K562 (cell line): ENCODE data around the gene PTGR1. TPM values are rescaled to one million over a fixed set of nuclear protein-coding genes. Genes with fewer than 3 reads are reported as not detected.

Experiments used
- ATAC-seq: fragments of 200-7000 bp; cut with Tn5 transposase; 3 replicates; pipeline ENCODE4 v1.9.1; 2020; ENCODE audit warnings: moderate library complexity
- BruUV-seq: library from RNA; stranded (reverse); fragments of 400-500 nt; replicated peaks from 2 replicates; lab custom pipeline; 2021; lab: Mats Ljungman, UMichigan
- CTCF ChIA-PET: fragments of 300-600 bp; formaldehyde crosslinking; extraction: SDS; loops from one replicate; lab custom pipeline; 2021; ENCODE audit warnings: low intra/inter-chr PET ratio; lab: Yijun Ruan, JAX
- POLR2A ChIA-PET: fragments of 300-600, 350-650 bp; sonication (Branson Sonifier 250); formaldehyde crosslinking; extraction: SDS; loops from one replicate; lab custom pipeline; 2021; ENCODE audit warnings: antibody characterized with exemption, inconsistent platforms; lab: Yijun Ruan, JAX
- DNase-seq, 4 experiments: peaks; one replicate each; pipeline versions ENCODE4 v3.0.0 to v3.0.0-alpha.2; 2011 to 2018; ENCODE audit warnings: low spot score in 3 of 4, mixed read lengths in 3 of 4; ENCODE audit errors: extremely low read depth in 1 of 4
- FAIRE-seq: peaks from 2 replicates; lab custom pipeline; 2011; peaks lifted over from hg19 to GRCh38; lab: Jason Lieb, UNC
- H2AFZ ChIP-seq: 2 replicates; pipeline ENCODE4 v1.6.0; 2011; ENCODE audit warnings: low read depth, low read length, control low read depth, inconsistent platforms
- H3K27ac ChIP-seq: fragments of 200-600 bp; 3 replicates; pipeline ENCODE4 v1.8.0; 2011; ENCODE audit warnings: low read depth, mild to moderate bottlenecking, control low read depth, inconsistent platforms, low read length, moderate library complexity, mixed read lengths; ENCODE audit errors: extremely low read depth
- H3K27me3 ChIP-seq, 2 experiments: fragments of 300-600 bp in 1 of 2; 2 replicates in 1 of 2; 3 replicates in 1 of 2; pipeline versions ENCODE4 v1.6.0 to v1.8.0; 2011; ENCODE audit warnings: inconsistent platforms in 2 of 2, low read length in 2 of 2, mild to moderate bottlenecking in 1 of 2, mixed read lengths in 1 of 2, moderate library complexity in 1 of 2; ENCODE audit not compliant: control insufficient read depth in 2 of 2, insufficient read depth in 2 of 2
- H3K36me3 ChIP-seq: fragments of 300-600 bp; 3 replicates; pipeline ENCODE4 v1.8.0; 2011; ENCODE audit warnings: mild to moderate bottlenecking, low read length, inconsistent platforms; ENCODE audit not compliant: control insufficient read depth, insufficient read depth
- H3K4me1 ChIP-seq, 2 experiments: fragments of 200-600 bp in 1 of 2; replicated peaks in 1 of 2; 2 replicates in 1 of 2; 3 replicates in 1 of 2; pipeline versions ENCODE4 v1.5.1 to v1.8.0; 2011; ENCODE audit warnings: inconsistent platforms in 2 of 2, low read length in 2 of 2, mild to moderate bottlenecking in 1 of 2, mixed read lengths in 1 of 2, moderate library complexity in 1 of 2; ENCODE audit not compliant: control insufficient read depth in 2 of 2, insufficient read depth in 2 of 2
- H3K4me2 ChIP-seq: 2 replicates; pipeline ENCODE4 v1.6.1; 2011; ENCODE audit warnings: low read length, control low read depth, inconsistent platforms, mixed read lengths; ENCODE audit not compliant: insufficient read depth
- H3K4me3 ChIP-seq: fragments of 200-600 bp; sonication (generic), shearing (Covaris generic); 2 replicates; pipeline ENCODE4 v1.5.1; 2016; ENCODE audit warnings: control low read depth, inconsistent platforms
- H3K79me2 ChIP-seq: fragments of 200-600 bp; 3 replicates; pipeline ENCODE4 v1.8.0; 2011; ENCODE audit warnings: low read length, inconsistent platforms; ENCODE audit not compliant: control insufficient read depth, insufficient read depth
- H3K9ac ChIP-seq, 2 experiments: 2 replicates each; pipeline versions ENCODE4 v1.6.0 to v1.6.1; 2011; ENCODE audit warnings: low read depth in 2 of 2, low read length in 2 of 2, control low read depth in 1 of 2, inconsistent platforms in 1 of 2, mild to moderate bottlenecking in 1 of 2, mixed read lengths in 1 of 2; ENCODE audit not compliant: insufficient read depth in 1 of 2
- H3K9me1 ChIP-seq: one replicate; pipeline ENCODE4 v1.6.0; 2011; ENCODE audit warnings: inconsistent platforms, mild to moderate bottlenecking, low read length, moderate library complexity; ENCODE audit not compliant: control insufficient read depth, insufficient read depth
- H3K9me3 ChIP-seq: replicated peaks from 2 replicates; pipeline ENCODE4 v1.5.1; 2011; ENCODE audit warnings: low read depth, low read length, inconsistent platforms; ENCODE audit not compliant: control insufficient read depth, insufficient read depth
- H4K20me1 ChIP-seq: replicated peaks from 2 replicates; pipeline ENCODE4 v1.6.1; 2011; ENCODE audit warnings: low read length, inconsistent platforms, mixed read lengths; ENCODE audit not compliant: control insufficient read depth, insufficient read depth
- JUNB ChIP-seq: fragments of 450-650 bp; formaldehyde crosslinking; conservative IDR thresholded peaks from 2 replicates; pipeline ENCODE4 v1.4.0; 2020; ENCODE audit warnings: mild to moderate bottlenecking
- MCM5 ChIP-seq: fragments of 450-650 bp; IDR thresholded peaks from 2 replicates; pipeline ENCODE4 v1.6.1; 2016; ENCODE audit warnings: low read depth
- NCOA2 ChIP-seq, 2 experiments: fragments of 450-650 bp; IDR thresholded peaks; 2 replicates each; pipeline ENCODE4 v1.6.1; 2018; ENCODE audit warnings: mild to moderate bottlenecking in 2 of 2, moderate library complexity in 1 of 2; ENCODE audit not compliant: partially characterized antibody in 2 of 2
- NFXL1 ChIP-seq: fragments of 450-650 bp; formaldehyde crosslinking; IDR thresholded peaks from 2 replicates; pipeline ENCODE4 v1.4.0; 2021; ENCODE audit warnings: mild to moderate bottlenecking
- ZNF197 ChIP-seq: fragments of 200-800 bp; sonication (Bioruptor generic); IDR thresholded peaks from 2 replicates; pipeline ENCODE4 v1.6.1; 2016; ENCODE audit warnings: low read depth, missing genetic modification characterization, missing compliant biosample characterization
- ZNF75A ChIP-seq: fragments of 450-650 bp; formaldehyde crosslinking; IDR thresholded peaks from 2 replicates; pipeline ENCODE4 v1.4.0; 2020; ENCODE audit warnings: mild to moderate bottlenecking
- WGBS: fragments of 100-300 bp; shearing (Covaris generic); methylation state at CpG from one replicate; pipeline ENCODE4 v1.1.6; 2016; ENCODE audit warnings: low coverage, mixed read lengths; ENCODE audit not compliant: insufficient coverage; ENCODE audit errors: missing lambda C conversion rate; 5-methylcytosine and 5-hydroxymethylcytosine counted together
- in situ Hi-C: fragments of 300-500 bp; cut with MboI; formaldehyde crosslinking; loops from 4 replicates; pipeline ENCODE4 v1.15.0; 2018; ENCODE audit warnings: inconsistent platforms, mixed read lengths
- intact Hi-C: fragments of 100-400 bp; cut with micrococcal nuclease; formaldehyde crosslinking; loops from 2 replicates; pipeline ENCODE4 v1.14.2; 2022
- polyA plus RNA-seq, 8 experiments: library from polyadenylated mRNA; depleted of rRNA in 4 of 8; stranded (reverse) in 5 of 8; unstranded in 3 of 8; fragments of >200 nt; fragmentation: Nextera tagmentation in 2 of 8; fragmentation: Illumina TruSeq in 1 of 8; extraction: Ambion mirVana in 2 of 8; extraction: Trizol in 1 of 8; gene quantifications; 2 replicates each; pipeline versions ENCODE4 v1.2.1 to v1.2.3, GENCODE V29; 2011 to 2014; ENCODE audit warnings: inconsistent platforms in 1 of 8, missing spikeins in 1 of 8
- total RNA-seq, 7 experiments: library from RNA; depleted of rRNA in 6 of 7; stranded (reverse); fragments of >200 nt in 6 of 7; fragmentation: Illumina TruSeq in 2 of 7; extraction: Trizol in 2 of 7; gene quantifications; 2 replicates each; pipeline versions ENCODE4 v1.2.1 to v1.2.3, GENCODE V29; 2011 to 2021; ENCODE audit warnings: low replicate concordance in 1 of 7
- TF ChIP-seq, protein P1 (sequence below): sonication (generic); IDR thresholded peaks from 2 replicates; pipeline ENCODE4 v1.6.1; 2016
- TF ChIP-seq, protein P2 (sequence below): fragments of 450-650 bp; IDR thresholded peaks from 2 replicates; pipeline ENCODE4 v1.6.1; 2018; ENCODE audit warnings: mild to moderate bottlenecking, low read depth; ENCODE audit not compliant: partially characterized antibody
- TF ChIP-seq, protein P3 (sequence below): sonication (generic); formaldehyde crosslinking; IDR thresholded peaks from 2 replicates; pipeline ENCODE4 v1.8.0; 2022; ENCODE audit warnings: mild to moderate bottlenecking, missing genetic modification reagents, borderline replicate concordance
- TF ChIP-seq, protein P4 (sequence below): fragments of 250-450 bp; sonication (Bioruptor Pico); IDR thresholded peaks from 2 replicates; pipeline ENCODE4 v1.8.0; 2022; ENCODE audit warnings: moderate library complexity, mild to moderate bottlenecking, inconsistent platforms

PTGR1 gene
- total and polyA plus RNA-seq, 9 of the 15 experiments (the other 6 are each of a cell fraction or from before 2014, with no cell fraction given) = 0.22 TPM; not detected in 8

DNA sequence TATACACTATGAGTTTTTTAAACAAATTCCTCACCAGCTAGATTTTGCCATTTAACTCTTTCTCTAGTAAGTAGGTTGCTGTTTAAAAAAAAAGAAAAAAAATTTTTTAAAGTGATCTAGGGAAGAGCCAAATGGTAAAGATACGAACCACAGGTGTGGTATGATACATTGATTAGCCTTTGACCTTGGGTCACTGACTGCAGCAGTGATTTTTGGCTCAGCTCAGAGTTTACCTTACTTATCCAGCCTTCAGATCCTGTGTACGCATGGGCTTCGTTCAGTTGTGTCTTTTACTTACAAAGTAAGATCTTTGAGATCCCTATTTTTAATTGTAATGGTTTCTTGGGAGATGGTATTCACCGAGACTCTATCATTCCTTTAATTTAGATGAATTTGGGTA lies 49.6 kb upstream of the PTGR1 start (continued):
- TF ChIP-seq, protein P1, sequence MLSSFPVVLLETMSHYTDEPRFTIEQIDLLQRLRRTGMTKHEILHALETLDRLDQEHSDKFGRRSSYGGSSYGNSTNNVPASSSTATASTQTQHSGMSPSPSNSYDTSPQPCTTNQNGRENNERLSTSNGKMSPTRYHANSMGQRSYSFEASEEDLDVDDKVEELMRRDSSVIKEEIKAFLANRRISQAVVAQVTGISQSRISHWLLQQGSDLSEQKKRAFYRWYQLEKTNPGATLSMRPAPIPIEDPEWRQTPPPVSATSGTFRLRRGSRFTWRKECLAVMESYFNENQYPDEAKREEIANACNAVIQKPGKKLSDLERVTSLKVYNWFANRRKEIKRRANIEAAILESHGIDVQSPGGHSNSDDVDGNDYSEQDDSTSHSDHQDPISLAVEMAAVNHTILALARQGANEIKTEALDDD = no peak
- no peak for TF ChIP-seq MCM5
- no peak for TF ChIP-seq NCOA2 (IDR thresholded peaks at IDR 0.05; ENCODE audit: partially characterized antibody in 2 of 2)
- no peak for TF ChIP-seq JUNB (CRISPR knock-in tag)
- TF ChIP-seq, protein P2, sequence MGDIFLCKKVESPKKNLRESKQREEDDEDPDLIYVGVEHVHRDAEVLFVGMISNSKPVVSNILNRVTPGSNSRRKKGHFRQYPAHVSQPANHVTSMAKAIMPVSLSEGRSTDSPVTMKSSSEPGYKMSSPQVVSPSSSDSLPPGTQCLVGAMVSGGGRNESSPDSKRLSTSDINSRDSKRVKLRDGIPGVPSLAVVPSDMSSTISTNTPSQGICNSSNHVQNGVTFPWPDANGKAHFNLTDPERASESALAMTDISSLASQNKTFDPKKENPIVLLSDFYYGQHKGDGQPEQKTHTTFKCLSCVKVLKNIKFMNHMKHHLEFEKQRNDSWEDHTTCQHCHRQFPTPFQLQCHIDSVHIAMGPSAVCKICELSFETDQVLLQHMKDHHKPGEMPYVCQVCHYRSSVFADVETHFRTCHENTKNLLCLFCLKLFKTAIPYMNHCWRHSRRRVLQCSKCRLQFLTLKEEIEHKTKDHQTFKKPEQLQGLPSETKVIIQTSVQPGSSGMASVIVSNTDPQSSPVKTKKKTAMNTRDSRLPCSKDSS = no peak

DNA sequence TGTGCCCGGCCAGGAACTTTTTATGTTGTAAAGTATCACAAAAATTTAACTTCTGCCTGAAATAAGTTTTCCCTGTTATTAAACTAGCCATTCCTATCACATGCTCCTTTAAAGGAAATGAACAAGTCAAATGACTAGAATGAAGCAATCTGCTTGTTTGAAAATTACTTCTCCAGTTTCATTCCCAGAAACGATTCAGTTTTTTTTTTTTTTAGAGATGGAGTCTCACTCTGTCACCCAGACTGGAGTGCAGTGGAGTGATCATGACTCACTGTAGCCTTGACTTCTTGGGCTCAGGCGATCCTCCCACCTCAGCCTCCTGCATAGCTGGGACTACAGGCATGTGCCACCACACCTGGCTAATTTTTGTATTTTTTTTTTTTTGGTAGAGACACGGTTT lies 48.6 kb upstream of the PTGR1 start:
- H3K4me2 ChIP-seq = no peak overlapping the region
- H3K9ac ChIP-seq = no peak overlapping the region
- WGBS = 92% methylated on average over 4 of the region's 4 CpGs
- intact Hi-C loops (no loop called here), in situ Hi-C loops (no loop called here)
- H3K4me3 ChIP-seq = no peak overlapping the region
- ATAC-seq (no peak), DNase-seq (no peak), FAIRE-seq (no peak)
- H3K9me3 ChIP-seq = no peaks in the 10 kb centered on the region
- TF ChIP-seq, protein P3, sequence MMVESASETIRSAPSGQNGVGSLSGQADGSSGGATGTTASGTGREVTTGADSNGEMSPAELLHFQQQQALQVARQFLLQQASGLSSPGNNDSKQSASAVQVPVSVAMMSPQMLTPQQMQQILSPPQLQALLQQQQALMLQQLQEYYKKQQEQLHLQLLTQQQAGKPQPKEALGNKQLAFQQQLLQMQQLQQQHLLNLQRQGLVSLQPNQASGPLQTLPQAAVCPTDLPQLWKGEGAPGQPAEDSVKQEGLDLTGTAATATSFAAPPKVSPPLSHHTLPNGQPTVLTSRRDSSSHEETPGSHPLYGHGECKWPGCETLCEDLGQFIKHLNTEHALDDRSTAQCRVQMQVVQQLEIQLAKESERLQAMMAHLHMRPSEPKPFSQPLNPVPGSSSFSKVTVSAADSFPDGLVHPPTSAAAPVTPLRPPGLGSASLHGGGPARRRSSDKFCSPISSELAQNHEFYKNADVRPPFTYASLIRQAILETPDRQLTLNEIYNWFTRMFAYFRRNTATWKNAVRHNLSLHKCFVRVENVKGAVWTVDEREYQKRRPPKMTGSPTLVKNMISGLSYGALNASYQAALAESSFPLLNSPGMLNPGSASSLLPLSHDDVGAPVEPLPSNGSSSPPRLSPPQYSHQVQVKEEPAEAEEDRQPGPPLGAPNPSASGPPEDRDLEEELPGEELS (CRISPR knock-in tag) = no peak
- TF ChIP-seq NFXL1 (no peak), ZNF197 (no peak), ZNF75A (no peak)
- TF ChIP-seq, protein P4, sequence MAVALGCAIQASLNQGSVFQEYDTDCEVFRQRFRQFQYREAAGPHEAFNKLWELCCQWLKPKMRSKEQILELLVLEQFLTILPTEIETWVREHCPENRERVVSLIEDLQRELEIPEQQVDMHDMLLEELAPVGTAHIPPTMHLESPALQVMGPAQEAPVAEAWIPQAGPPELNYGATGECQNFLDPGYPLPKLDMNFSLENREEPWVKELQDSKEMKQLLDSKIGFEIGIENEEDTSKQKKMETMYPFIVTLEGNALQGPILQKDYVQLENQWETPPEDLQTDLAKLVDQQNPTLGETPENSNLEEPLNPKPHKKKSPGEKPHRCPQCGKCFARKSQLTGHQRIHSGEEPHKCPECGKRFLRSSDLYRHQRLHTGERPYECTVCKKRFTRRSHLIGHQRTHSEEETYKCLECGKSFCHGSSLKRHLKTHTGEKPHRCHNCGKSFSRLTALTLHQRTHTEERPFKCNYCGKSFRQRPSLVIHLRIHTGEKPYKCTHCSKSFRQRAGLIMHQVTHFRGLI (CRISPR knock-in tag) = no peak
- no peaks in the 10 kb centered on the region for H4K20me1 ChIP-seq
- H3K79me2 ChIP-seq = peaks cover 16% of the 10 kb centered on the region; the same call in 2 of the 3 replicates
- H3K27ac ChIP-seq = no peak overlapping the region
- BruUV-seq = no TSS peak
- no peaks in the 10 kb centered on the region for H3K27me3 ChIP-seq
- POLR2A ChIA-PET = no interaction called here
- no peaks in the 10 kb centered on the region for H3K9me1 ChIP-seq
- no peak overlapping the region for H2AFZ ChIP-seq
- H3K4me1 ChIP-seq = 0 out of 5 replicates have a peak, but pooled peaks cover 0 to 5% of the 10 kb centered on the region in 2 experiments
- CTCF ChIA-PET = no interaction called here
- peaks cover 71% of the 10 kb centered on the region for H3K36me3 ChIP-seq
